Chondrocyte (in vitro differentiated cells): ENCODE results near the gene ABCA1. TPM values are rescaled to one million over a fixed set of nuclear protein-coding genes. Genes with fewer than 3 reads are reported as not detected.

ENCODE experiments used
- DNase-seq: peaks from one replicate; pipeline ENCODE4 v3.0.0; 2021; ENCODE audit warnings: mixed read lengths, low spot score
- H3K27ac Mint-ChIP-seq: one replicate; pipeline ENCODE4 v1.8.0; 2021; ENCODE audit warnings: mild to moderate bottlenecking, moderate library complexity, mixed read lengths; ENCODE audit not compliant: unreplicated experiment
- H3K27me3 Mint-ChIP-seq: 2 replicates; pipeline ENCODE4 v1.8.0; 2021; ENCODE audit warnings: low read depth, mixed read lengths
- H3K36me3 Mint-ChIP-seq: 2 replicates; pipeline ENCODE4 v1.8.0; 2021; ENCODE audit warnings: low read depth, mixed read lengths
- H3K4me1 Mint-ChIP-seq: 2 replicates; pipeline ENCODE4 v1.8.0; 2021; ENCODE audit warnings: low read depth, mild to moderate bottlenecking, mixed read lengths
- H3K4me3 Mint-ChIP-seq: one replicate; pipeline ENCODE4 v1.8.0; 2021; ENCODE audit warnings: mild to moderate bottlenecking, moderate library complexity, mixed read lengths; ENCODE audit not compliant: unreplicated experiment
- H3K9me3 Mint-ChIP-seq: 2 replicates; pipeline ENCODE4 v1.8.0; 2021; ENCODE audit warnings: low read depth, mixed read lengths
- total RNA-seq: library from RNA; stranded (reverse); gene quantifications from 3 replicates; pipeline ENCODE4 v1.2.1, GENCODE V29; 2021
- TF ChIP-seq, protein P1 (sequence below): fragments of 200-600 bp; sonication (generic); IDR thresholded peaks from 2 replicates; pipeline ENCODE4 v1.5.0; 2021; ENCODE audit warnings: antibody characterized with exemption, mild to moderate bottlenecking, moderate library complexity

The ABCA1 gene
- total RNA-seq, 1 donor from 2014 or later: 22.4 TPM

DNA sequence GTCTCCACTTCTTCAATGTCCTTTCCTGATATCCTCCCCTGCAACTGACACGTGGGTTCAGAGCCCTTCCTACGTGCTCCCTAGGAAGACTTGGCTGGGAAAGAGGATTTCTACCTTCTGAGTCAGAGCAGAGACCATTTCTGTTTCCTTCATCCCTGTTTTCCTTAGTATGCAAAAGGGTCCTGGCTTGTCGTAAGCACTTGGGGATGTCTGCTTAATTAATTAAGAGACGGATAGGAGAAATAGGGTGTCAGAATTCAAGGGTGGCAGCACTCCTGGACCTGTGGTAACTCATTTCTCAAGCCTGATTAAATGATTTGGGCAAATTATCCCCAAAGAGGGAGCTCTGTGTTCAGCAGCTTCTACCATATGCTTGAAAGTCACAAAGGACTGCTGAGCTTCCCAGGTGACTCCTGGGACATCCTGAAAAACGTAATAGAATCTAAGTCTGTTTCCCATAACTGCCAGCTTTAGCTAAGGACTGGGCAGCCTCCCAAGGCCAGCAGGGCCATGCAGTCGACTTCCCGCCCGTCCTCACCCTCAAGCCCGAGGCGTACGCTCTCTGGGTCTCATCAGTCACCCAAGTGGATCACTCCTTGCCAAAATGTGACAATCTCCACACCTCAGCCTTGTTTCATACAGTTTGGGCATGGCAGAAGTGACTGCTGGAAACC lies 20.5 kb downstream of the ABCA1 start:
- peak overlapping the region; percentile 76 for H3K27ac Mint-ChIP-seq
- TF ChIP-seq, protein P1, sequence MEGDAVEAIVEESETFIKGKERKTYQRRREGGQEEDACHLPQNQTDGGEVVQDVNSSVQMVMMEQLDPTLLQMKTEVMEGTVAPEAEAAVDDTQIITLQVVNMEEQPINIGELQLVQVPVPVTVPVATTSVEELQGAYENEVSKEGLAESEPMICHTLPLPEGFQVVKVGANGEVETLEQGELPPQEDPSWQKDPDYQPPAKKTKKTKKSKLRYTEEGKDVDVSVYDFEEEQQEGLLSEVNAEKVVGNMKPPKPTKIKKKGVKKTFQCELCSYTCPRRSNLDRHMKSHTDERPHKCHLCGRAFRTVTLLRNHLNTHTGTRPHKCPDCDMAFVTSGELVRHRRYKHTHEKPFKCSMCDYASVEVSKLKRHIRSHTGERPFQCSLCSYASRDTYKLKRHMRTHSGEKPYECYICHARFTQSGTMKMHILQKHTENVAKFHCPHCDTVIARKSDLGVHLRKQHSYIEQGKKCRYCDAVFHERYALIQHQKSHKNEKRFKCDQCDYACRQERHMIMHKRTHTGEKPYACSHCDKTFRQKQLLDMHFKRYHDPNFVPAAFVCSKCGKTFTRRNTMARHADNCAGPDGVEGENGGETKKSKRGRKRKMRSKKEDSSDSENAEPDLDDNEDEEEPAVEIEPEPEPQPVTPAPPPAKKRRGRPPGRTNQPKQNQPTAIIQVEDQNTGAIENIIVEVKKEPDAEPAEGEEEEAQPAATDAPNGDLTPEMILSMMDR: no peak
- H3K9me3 Mint-ChIP-seq: no peaks in the 10 kb centered on the region
- no peaks in the 10 kb centered on the region for H3K27me3 Mint-ChIP-seq
- peaks cover 68% of the 10 kb centered on the region for H3K4me1 Mint-ChIP-seq
- no peak for DNase-seq
- H3K4me3 Mint-ChIP-seq: no peak overlapping the region
- H3K36me3 Mint-ChIP-seq: no peaks in the 10 kb centered on the region

DNA sequence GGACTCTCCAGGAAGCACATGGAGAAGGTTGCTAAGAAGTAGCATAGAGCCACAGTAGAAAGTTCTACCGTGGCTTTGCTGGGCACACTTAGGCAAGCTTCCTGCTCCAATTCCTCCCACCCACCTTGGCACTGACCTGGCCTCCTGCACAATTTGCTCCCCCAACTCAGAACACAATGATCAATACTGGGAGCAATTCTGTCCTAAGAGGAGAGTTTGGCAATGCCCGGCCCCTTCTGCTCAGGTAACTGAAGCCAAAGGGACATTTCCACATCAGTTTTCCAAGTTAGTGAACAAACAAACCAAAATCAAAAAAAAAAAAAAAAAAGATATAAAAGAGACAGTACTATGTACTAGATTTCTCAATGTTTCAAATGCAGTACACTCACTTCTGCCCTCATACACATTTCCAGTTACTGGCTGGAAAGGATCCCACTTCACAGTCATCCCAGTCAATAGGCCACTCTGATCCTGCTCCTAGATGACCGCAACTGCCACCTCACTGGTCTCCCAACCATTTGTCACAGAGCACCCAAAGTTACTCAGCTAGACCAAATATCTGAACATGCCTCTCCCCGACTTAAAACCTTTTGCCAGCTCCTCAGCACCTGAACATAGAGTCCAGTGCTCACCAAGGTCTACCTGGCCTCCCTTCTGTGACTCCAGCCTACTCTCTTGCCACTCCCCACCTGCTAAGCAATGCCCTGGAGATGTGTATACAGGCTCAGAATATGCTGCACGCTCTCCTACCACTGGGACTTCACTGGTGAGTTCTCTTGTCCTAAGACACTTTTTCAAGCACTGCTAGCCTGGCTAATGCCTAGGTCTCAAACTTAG lies 21.3 kb downstream of the ABCA1 start:
- Mint-ChIP-seq H3K27ac (peak overlapping the region; percentile 76), H3K4me3 (no peak overlapping the region), H3K27me3 (no peaks in the 10 kb centered on the region), H3K9me3 (no peaks in the 10 kb centered on the region), H3K4me1 (peaks cover 68% of the 10 kb centered on the region), H3K36me3 (no peaks in the 10 kb centered on the region)
- TF ChIP-seq, protein P1: no peak
- DNase-seq: no peak

DNA sequence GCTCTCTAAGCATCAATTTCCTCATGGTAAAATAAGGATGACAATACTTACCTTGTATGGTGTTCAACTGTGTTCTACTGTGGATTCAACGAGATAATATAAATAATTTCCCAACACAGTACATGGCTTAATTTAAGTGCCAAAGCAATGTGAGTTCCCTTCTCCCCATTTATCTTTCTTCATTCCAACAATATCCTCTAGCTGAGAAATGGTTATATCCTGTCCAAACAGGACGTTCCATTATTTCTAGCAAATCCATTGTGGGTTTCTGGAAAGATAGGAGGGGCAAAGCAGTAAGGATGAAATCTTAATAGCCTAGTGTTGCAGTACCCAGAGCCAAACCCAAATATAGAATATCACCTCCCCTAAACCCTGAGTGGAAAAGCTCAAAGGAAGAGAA lies 22.0 kb downstream of the ABCA1 start:
- Mint-ChIP-seq H3K4me1 (peaks cover 64% of the 10 kb centered on the region), H3K9me3 (no peaks in the 10 kb centered on the region), H3K27ac (no peak overlapping the region), H3K4me3 (no peak overlapping the region), H3K36me3 (peaks cover 2% of the 10 kb centered on the region), H3K27me3 (no peaks in the 10 kb centered on the region)
- TF ChIP-seq, protein P1: no peak
- DNase-seq: no peak

DNA sequence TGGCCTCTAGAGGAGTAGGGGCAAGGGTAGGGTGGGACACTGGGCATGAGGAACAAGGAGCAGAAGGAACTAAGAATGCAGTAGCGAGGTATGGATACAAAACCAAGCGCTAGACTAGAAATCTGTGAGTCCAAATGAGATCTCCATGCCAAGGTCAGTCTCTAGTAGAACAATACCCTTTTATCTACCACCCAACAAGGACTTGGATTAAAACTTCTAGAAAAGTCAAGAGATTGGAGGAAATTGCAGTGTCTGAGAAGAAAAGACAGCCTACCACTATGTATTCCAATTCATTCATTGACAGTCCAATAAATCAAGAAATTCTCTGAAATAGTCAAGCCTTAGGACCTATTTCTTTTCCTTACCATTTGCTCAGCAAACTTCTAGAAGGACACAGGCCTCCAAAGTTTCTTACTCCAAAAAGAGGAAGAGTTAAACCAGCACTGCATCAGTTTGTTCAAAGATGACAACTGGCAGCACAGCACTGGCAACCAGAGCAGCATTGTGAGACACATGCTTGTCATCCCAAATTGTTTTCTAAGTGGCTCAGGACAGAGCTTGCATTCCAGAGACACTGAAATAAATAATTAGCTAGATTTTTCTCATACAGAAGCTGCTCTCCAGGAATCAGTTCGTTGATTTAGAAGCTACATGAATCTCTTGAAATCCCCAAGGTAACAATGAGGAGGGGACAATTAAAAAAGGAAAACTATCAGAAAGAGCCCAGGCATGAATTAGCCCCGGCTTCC lies 22.6 kb downstream of the ABCA1 start:
- peaks cover 65% of the 10 kb centered on the region for H3K4me1 Mint-ChIP-seq

More for the DNA sequence above, 22.6 kb downstream of the ABCA1 start:
- TF ChIP-seq, protein P1: no peak
- Mint-ChIP-seq H3K9me3 (no peaks in the 10 kb centered on the region), H3K27ac (no peak overlapping the region), H3K36me3 (peaks cover 2% of the 10 kb centered on the region), H3K27me3 (no peaks in the 10 kb centered on the region), H3K4me3 (no peak overlapping the region)
- DNase-seq: no peak
